ENCODE data around the gene DIAPH2.

GRCh38 chrX:97328853-97329390, 644.3 kb downstream of the DIAPH2 start:
- no peak for TF ChIP-seq CTCF (IDR thresholded peaks at IDR 0.05 in 4 of 5, conservative IDR thresholded peaks at IDR 0.05 in 1 of 5)
- no peak for TF ChIP-seq POLR2A (IDR thresholded peaks at IDR 0.05)
